ENCODE results near the gene MFSD6L. TPM values are rescaled to one million over a fixed set of nuclear protein-coding genes. Genes with fewer than 3 reads are reported as not detected.

The MFSD6L gene
- total RNA-seq, 4 donors from 2014 or later: 2.4 to 18.6 (median 11.8) TPM

GRCh38 chr17:8825802-8826201, 26.6 kb upstream of the MFSD6L start:
- Histone ChIP-seq H3K27ac (no peak overlapping the region), H3K4me3 (replicated peaks in 1 of 3) (no peak overlapping the region), H3K4me1 (no peaks in the 10 kb centered on the region), H3K27me3 (no peaks in the 10 kb centered on the region), H3K36me3 (no peaks in the 10 kb centered on the region), H3K9me3 (no peaks in the 10 kb centered on the region)
- WGBS, 2 donors: 74 to 85% methylated on average over 2 of the region's 2 CpGs
- DNase-seq: no peak
- TF ChIP-seq CTCF (IDR thresholded peaks at IDR 0.05) (no peak), POLR2A (IDR thresholded peaks at IDR 0.05) (no peak)
- intact Hi-C loops (cut with DNase I): no loop called here

GRCh38 chr17:8823279-8823678, 24.1 kb upstream of the MFSD6L start:
- Histone ChIP-seq H3K9me3 (no peaks in the 10 kb centered on the region), H3K36me3 (no peaks in the 10 kb centered on the region), H3K27me3 (no peaks in the 10 kb centered on the region), H3K4me3 (replicated peaks in 1 of 3) (no peak overlapping the region), H3K27ac (no peak overlapping the region), H3K4me1 (no peaks in the 10 kb centered on the region)
- TF ChIP-seq CTCF (IDR thresholded peaks at IDR 0.05): no peak
- TF ChIP-seq POLR2A (IDR thresholded peaks at IDR 0.05): no peak
- 93 to 97% methylated on average over 5 of the region's 5 CpGs for WGBS, 2 donors
- DNase-seq: no peak
- intact Hi-C loops (cut with DNase I): no loop called here

- intact Hi-C loops (cut with DNase I): no loop called here
- H3K4me1 ChIP-seq: no peaks in the 10 kb centered on the region
- WGBS, 2 donors: 84 to 86% methylated on average over 4 to 5 of the region's 5 CpGs
These were observed 23.4 kb upstream of the MFSD6L start for GRCh38 chr17:8822401-8823035.

GRCh38 chr17:8821446-8822105, 22.4 kb upstream of the MFSD6L start:
- no peaks in the 10 kb centered on the region for H3K4me1 ChIP-seq
- no peaks in the 10 kb centered on the region for H3K9me3 ChIP-seq
- WGBS, 2 donors: 84 to 89% methylated on average over 10 of the region's 10 CpGs
- H3K27ac ChIP-seq: no peak overlapping the region
- H3K4me3 ChIP-seq (replicated peaks in 1 of 3): no peak overlapping the region
- TF ChIP-seq CTCF (IDR thresholded peaks at IDR 0.05) (no peak), POLR2A (IDR thresholded peaks at IDR 0.05) (no peak)
- intact Hi-C loops (cut with DNase I): no loop called here
- no peaks in the 10 kb centered on the region for H3K36me3 ChIP-seq
- H3K27me3 ChIP-seq: no peaks in the 10 kb centered on the region
- DNase-seq: no peak

More at GRCh38 chr17:8822401-8823035, 23.4 kb upstream of the MFSD6L start:
- Histone ChIP-seq H3K27me3 (no peaks in the 10 kb centered on the region), H3K36me3 (no peaks in the 10 kb centered on the region), H3K4me3 (replicated peaks in 1 of 3) (no peak overlapping the region), H3K27ac (no peak overlapping the region), H3K9me3 (no peaks in the 10 kb centered on the region)
- DNase-seq: no peak
- TF ChIP-seq POLR2A (IDR thresholded peaks at IDR 0.05) (no peak), CTCF (IDR thresholded peaks at IDR 0.05) (no peak)

- Histone ChIP-seq H3K27me3 (no peaks in the 10 kb centered on the region), H3K36me3 (no peaks in the 10 kb centered on the region), H3K4me3 (replicated peaks in 1 of 3) (no peak overlapping the region), H3K4me1 (no peaks in the 10 kb centered on the region), H3K27ac (no peak overlapping the region), H3K9me3 (no peaks in the 10 kb centered on the region)
- WGBS, 2 donors: 72 to 74% methylated on average over 8 of the region's 8 CpGs
- TF ChIP-seq POLR2A (IDR thresholded peaks at IDR 0.05) (no peak), CTCF (IDR thresholded peaks at IDR 0.05) (no peak)
- no peak for DNase-seq
- intact Hi-C loops (cut with DNase I): no loop called here
These were observed 21.3 kb upstream of the MFSD6L start for GRCh38 chr17:8820311-8821010.
